Kidney epithelial cell (primary cell): ENCODE measurements around the gene STUB1. TPM values are rescaled to one million over a fixed set of nuclear protein-coding genes. Genes with fewer than 3 reads are reported as not detected.
A peak's percentile ranks its signal among the peaks of the same experiment; 100 is the strongest.

ENCODE experiments used
- DNase-seq: peaks from one replicate; pipeline ENCODE4 v3.0.0-alpha.2; 2010; ENCODE audit warnings: low read depth
- H3K27me3 ChIP-seq: 2 replicates; pipeline ENCODE4 v1.6.0; 2011; ENCODE audit warnings: low read length; ENCODE audit not compliant: control insufficient read depth, insufficient read depth
- H3K36me3 ChIP-seq: 2 replicates; pipeline ENCODE4 v1.5.1; 2011; ENCODE audit warnings: low read length; ENCODE audit not compliant: control insufficient read depth, insufficient read depth
- H3K4me3 ChIP-seq: 2 replicates; pipeline ENCODE4 v1.5.1; 2011; ENCODE audit warnings: low read depth, mild to moderate bottlenecking, control low read depth, low read length
- total RNA-seq: library from RNA; depleted of rRNA; stranded (reverse); fragments of >200 nt; gene quantifications from 2 replicates; pipeline ENCODE4 v1.2.3, GENCODE V29; 2015
- TF ChIP-seq, protein P1 (sequence below): IDR thresholded peaks from 2 replicates; pipeline ENCODE4 v1.5.1; 2011; ENCODE audit warnings: mild to moderate bottlenecking, moderate library complexity, low read length, control low read depth, inconsistent platforms; ENCODE audit not compliant: insufficient read depth, poor library complexity, severe bottlenecking

Gene STUB1
- total RNA-seq, 1 donor from 2014 or later: 133 TPM

DNA sequence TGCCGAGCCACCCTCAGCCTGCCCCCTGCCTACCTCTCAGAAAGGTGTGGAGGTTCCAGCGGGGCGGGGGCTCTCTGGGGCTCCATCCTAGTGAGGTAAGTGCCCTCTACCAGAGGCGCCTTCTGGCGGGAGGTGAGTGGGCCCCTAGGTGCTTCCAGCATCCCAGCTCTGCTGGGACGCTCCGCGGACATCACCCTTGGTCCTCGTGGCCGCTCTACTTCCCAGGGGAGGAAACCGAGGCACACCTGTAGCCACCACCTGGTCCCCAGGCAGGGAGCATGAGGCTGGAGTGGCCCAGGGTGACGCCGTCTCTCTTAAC is 37.2 kb upstream of the STUB1 start:
- DNase-seq: no peak
- Histone ChIP-seq H3K36me3 (no peaks in the 10 kb centered on the region), H3K27me3 (no peaks in the 10 kb centered on the region), H3K4me3 (peak overlapping the region; percentile 61)
- TF ChIP-seq, protein P1, sequence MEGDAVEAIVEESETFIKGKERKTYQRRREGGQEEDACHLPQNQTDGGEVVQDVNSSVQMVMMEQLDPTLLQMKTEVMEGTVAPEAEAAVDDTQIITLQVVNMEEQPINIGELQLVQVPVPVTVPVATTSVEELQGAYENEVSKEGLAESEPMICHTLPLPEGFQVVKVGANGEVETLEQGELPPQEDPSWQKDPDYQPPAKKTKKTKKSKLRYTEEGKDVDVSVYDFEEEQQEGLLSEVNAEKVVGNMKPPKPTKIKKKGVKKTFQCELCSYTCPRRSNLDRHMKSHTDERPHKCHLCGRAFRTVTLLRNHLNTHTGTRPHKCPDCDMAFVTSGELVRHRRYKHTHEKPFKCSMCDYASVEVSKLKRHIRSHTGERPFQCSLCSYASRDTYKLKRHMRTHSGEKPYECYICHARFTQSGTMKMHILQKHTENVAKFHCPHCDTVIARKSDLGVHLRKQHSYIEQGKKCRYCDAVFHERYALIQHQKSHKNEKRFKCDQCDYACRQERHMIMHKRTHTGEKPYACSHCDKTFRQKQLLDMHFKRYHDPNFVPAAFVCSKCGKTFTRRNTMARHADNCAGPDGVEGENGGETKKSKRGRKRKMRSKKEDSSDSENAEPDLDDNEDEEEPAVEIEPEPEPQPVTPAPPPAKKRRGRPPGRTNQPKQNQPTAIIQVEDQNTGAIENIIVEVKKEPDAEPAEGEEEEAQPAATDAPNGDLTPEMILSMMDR: no peak

DNA sequence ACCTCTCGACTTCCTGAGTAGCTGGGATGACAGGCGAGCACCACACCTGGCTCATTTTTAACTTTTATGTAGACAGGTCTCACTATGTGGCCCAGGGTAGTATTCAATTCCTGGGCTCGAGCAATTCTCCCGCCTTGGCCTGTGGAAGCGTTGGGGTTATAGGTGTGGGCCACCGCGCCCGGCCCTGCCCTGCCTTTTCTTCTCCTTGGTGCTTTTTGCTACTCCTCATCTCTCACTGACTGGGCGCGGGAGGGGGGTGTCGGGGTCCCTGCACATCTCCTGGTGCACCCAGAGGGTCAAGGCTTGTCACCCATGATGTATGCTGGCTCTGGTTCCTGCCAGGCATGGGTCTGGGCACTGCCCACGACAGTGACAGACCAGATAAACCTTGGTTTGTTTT is 35.7 kb upstream of the STUB1 start:
- Histone ChIP-seq H3K36me3 (no peaks in the 10 kb centered on the region), H3K4me3 (no peak overlapping the region), H3K27me3 (no peaks in the 10 kb centered on the region)
- TF ChIP-seq, protein P1: no peak
- no peak for DNase-seq

DNA sequence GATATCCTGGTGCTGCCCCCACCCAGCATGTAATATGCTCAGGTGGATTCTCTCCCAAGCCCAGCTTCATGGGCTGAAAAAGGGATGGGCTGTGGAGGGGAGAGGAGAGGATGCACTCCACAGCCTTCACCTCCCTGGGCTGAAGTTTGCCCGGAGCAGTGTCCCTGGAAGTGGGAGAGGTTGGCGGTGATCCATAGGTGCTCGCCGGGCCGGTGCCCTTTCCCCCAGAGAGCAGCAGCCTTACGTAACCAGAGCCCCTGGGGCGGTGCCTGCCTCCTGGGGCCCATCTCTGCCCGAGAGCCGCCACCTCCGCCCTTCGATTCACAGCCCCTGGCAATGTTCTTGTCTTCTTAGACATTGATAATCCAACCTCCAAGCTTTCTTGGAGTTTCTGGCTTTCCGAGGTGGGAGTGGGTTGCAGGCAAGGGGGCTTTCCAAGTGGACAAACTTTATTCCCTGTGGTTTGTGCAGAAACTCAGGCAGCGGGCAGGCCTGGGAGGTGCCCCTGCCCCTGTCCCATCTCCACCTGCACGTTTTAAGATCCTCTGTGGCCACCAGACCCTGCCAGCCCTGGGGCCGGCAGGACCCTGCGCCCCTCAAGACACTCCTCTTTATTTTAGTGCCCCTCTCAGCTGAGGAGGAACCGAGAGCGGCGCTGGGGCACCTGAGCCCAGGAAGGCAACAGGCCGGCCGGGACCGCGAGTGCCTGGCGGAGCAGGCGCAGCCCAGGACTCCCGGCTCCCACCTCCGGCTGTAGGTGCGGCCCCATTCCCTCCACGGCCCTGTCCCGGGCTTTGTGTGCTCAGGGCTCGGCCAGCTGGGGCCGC is 34.1 kb upstream of the STUB1 start:
- no peaks in the 10 kb centered on the region for H3K27me3 ChIP-seq
- no peaks in the 10 kb centered on the region for H3K36me3 ChIP-seq
- TF ChIP-seq, protein P1: no peak
- no peak for DNase-seq
- no peak overlapping the region for H3K4me3 ChIP-seq

DNA sequence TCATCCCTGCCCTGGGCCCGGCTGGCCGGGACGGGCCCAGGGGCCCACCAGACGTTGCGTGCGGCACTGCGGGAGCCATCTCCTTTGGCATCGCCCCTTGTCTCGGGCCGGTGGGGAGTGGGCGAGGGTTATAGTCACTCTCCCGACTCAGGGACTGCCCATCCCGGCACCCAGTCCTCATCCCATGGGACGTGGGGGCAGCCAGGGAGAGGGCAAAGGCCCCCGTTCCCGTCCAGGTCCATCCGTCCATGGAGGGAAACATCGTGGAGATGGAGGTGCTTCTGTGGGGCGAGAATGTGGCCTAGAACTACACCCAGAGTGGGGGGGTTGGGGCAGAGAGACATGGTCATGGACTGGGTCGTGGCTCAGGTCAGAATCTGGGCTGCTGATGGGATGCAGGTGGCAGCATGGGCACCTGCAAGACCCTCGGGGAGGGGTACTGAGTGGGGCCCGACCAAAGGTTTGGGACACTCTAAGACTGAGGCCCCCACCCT is 33.5 kb upstream of the STUB1 start:
- DNase-seq: no peak
- no peaks in the 10 kb centered on the region for H3K27me3 ChIP-seq
- TF ChIP-seq, protein P1: no peak
- no peaks in the 10 kb centered on the region for H3K36me3 ChIP-seq
- no peak overlapping the region for H3K4me3 ChIP-seq

DNA sequence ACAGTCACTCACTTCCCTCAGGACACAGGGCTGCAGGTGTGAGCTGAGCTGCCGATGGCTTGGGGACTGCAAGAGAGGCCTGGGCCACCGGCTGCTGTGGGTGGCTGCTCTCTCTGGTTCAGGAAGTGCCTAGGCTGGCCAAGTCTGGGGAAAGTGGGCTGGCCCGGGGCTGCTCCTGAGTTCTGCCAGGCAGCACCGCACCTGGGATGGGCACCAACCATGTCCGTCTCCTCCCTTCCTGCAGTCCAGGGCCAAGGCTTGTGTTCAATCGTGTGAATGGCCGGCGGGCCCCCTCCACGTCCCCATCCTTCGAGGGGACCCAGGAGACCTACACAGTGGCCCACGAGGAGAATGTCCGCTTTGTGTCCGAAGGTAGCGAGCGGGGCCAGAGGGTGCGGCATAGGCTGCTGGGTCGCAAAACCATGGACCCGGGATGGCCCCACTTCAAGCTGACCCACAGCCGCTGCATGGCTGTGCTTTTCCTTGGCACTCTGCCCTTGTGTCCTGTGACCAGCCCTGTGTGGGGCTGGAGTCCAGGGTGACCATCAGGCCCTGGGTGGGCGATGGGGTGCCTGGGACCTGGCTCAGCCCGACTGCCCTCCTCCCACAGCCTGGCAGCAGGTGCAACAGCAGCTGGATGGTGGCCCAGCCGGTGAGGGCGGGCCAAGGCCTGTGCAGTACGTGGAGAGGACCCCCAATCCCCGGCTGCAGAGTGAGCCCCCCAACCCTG is 32.9 kb upstream of the STUB1 start:
- Histone ChIP-seq H3K27me3 (no peaks in the 10 kb centered on the region), H3K36me3 (no peaks in the 10 kb centered on the region), H3K4me3 (no peak overlapping the region)
- no peak for DNase-seq
- TF ChIP-seq, protein P1: no peak
